IMR-90 (cell line): ENCODE measurements around the gene SSBP3.

Experiments
- POLR2A ChIP-seq: IDR thresholded peaks from 2 replicates; pipeline ENCODE4 v1.6.1; 2012; ENCODE audit warnings: mild to moderate bottlenecking, low read depth, low read length
- TF ChIP-seq, protein P1 (sequence below): conservative IDR thresholded peaks from 2 replicates; pipeline ENCODE4 v1.5.1; 2012; ENCODE audit warnings: mild to moderate bottlenecking, low read depth, low read length, improper control_type of control experiment

DNA sequence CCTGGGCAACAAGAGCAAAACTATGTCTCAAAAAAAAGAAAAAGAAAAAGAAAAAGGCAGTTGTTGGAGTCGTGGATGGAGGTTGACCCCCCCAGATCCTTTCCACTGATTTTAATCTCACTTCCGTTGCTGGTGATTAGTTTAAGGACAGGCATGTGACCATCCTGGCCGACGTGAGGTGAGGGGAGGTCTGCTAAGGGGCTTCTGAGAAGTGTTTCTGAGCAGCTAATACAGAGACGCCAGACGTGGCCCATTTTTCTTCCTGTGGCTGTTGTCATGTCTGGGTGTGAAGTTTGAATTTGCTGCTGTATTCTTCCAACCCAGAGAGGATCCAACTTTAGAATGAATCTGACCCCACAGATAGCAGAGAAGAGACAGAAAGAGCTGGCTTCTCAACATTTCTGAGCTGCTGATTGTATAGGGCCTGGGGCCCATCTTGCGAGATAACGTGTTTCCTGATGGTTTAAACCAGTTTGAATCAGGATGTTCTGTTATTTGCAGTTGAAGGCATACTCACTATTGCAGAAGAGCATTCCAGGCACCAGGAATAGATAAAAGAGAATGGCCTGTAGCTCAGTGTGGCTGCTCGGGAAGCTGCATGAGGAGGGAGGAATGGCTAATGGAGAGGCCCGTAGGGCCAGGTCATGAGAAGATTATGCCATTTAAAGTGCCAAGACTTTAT is 22.8 kb upstream of the SSBP3 start:
- TF ChIP-seq, protein P1, sequence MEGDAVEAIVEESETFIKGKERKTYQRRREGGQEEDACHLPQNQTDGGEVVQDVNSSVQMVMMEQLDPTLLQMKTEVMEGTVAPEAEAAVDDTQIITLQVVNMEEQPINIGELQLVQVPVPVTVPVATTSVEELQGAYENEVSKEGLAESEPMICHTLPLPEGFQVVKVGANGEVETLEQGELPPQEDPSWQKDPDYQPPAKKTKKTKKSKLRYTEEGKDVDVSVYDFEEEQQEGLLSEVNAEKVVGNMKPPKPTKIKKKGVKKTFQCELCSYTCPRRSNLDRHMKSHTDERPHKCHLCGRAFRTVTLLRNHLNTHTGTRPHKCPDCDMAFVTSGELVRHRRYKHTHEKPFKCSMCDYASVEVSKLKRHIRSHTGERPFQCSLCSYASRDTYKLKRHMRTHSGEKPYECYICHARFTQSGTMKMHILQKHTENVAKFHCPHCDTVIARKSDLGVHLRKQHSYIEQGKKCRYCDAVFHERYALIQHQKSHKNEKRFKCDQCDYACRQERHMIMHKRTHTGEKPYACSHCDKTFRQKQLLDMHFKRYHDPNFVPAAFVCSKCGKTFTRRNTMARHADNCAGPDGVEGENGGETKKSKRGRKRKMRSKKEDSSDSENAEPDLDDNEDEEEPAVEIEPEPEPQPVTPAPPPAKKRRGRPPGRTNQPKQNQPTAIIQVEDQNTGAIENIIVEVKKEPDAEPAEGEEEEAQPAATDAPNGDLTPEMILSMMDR = no peak
- TF ChIP-seq POLR2A = no peak
